Stimulated activated CD8-positive, alpha-beta memory T cell treated with anti-CD3 and anti-CD28 coated beads, Interleukin-15, amount 100 ng/mL, for 1 hour (primary cell): ENCODE data around the gene EML2.
"Not testable (repeated sequence)": the region's sequence is repeated elsewhere in the genome, so short reads cannot be mapped to it uniquely, and the experiment has no call there.

Experiments
- DNase-seq: peaks from one replicate; pipeline ENCODE4 v3.0.0-alpha.2; 2020; ENCODE audit warnings: low read depth

Gene EML2

GRCh38 chr19:45615795-45616703 is 23.1 kb downstream of the EML2 start:
- DNase-seq: peak; percentile 45

GRCh38 chr19:45615056-45615455 is 24.1 kb downstream of the EML2 start:
- DNase-seq: not testable (repeated sequence)

DNA sequence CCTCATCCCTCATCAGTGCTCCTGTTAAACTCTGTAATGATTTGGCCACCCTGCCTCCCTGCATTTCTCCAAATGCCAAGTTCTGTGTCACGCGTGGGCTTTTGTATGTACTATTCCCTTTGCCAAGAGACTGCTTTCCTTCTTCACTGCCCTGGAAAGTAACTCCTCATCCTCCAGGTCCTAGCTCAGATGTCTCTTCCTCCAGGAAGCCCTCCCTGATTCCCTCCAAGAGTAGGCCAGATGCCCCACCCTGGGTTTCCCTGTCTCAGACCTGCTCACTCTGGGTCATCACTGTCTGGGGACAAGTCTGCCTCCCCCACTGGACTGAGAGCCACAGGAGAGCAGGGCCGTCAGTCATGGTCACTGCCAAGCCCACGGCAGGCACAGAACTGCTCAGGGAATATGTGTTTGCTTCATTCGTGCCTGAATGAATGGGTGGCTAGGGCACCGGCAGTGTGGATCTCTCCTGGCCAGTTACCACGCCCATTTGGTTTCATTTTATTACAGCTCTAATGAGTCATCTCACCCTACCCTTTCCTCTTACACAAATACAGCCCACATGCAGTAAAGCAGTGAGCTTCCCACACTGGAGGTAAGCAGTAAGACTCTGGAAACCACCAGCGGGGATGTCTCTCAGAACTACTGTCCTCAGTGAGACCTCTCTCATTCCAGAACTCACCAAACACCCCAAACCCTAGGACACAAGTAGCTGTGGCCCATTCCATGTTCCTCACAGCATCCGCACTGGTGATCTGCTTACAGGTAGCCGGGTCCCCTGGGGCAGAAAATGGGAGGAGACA is 25.1 kb downstream of the EML2 start:
- DNase-seq: no peak

GRCh38 chr19:45608948-45609347 is 30.2 kb downstream of the EML2 start:
- DNase-seq: no peak

DNA sequence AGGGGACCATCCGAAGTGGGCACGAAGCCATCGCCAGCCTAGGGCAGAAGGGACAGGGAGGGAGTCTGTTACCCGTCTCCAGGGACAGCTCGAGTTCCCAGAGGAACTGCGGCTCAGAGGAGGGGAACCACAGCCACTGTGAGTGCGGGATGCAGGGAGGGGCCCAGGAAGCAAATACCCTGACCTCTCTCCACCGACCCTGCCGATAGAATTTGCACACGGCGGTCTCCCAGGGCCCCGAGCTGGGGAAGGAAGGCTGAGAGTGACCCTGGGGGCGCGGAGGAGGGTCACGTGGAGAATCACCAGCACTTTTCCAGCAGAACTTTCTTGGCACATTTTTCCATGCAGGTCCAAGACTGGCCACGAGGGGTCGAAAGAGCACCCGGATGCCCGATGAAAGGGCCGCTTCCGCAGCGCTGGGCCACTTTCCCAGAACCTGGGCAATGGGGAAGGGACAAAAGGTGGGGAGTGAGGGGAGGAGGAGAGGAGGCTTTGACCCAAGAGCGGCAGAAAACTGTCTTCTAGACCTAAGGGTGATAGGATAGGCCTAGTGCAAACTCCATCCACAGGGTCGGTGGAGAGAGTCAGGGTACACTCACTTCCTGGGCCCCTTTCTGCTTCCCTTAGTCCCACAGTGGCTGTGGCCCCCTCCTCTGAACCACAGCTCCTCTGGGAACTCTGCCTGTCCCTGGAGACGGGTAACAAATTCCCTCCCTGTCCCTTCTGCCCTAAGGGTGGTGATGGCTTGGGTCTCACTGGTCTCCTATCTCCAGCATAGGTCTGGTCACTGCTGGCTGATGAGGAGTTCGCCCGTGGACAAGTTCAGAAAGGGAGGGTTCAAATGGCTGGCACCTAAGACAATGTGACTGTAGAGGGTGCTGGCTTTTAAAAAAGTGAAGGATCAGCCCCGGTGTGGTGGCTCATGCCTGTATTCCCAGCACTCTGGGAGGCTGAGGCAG is 31.8 kb downstream of the EML2 start:
- no peak for DNase-seq

- DNase-seq: no peak
Measured at GRCh38 chr19:45601524-45602374, 37.4 kb downstream of the EML2 start, which contains the start of gene GPR4. TSS of gene GPR4 (minus strand) at chr19:45602212. CDS start at chr19:45591866, 10,346 bp downstream.

GRCh38 chr19:45601115-45601514 is 38.1 kb downstream of the EML2 start:
- DNase-seq: no peak

GRCh38 chr19:45600340-45600885 is 38.8 kb downstream of the EML2 start:
- DNase-seq: no peak

- no peak for DNase-seq
Measured at GRCh38 chr19:45599286-45599685, 39.9 kb downstream of the EML2 start.

DNA sequence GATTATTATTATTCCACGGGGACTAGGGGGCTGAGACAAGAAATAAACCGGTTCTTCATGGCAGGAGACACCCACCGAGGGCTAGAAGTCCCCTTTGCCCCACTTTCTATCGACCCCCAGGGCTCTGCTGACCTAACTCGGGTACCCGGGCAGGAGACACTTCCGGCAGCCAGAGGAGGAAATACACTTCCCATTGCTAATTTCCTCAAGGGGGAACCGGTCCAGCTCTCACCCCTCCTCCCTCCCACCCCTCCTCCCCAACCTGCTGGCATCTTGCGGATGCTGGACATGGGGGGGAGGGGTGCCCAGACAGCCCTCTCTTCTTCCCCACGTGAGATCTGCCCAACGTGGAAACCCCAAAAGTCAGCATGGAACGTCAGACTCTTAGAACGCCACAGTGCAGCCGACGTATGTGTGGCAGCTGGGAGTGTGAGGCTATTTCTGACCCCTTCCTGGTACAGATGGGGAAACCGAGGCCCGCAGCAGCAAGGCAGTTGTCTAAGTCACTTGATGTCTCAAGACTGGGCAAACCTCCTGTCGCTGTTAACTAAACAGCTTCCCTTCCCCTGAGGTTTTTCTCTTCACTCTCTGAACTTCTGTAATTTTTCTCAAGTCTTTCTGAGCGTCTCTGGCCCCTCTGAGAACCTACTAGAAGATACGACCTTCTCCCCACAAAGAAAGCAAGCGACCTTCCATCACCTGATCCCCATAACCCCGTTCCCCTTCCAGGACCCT is 40.8 kb downstream of the EML2 start:
- no peak for DNase-seq

GRCh38 chr19:45597425-45598111 is 41.6 kb downstream of the EML2 start:
- DNase-seq: no peak

DNA sequence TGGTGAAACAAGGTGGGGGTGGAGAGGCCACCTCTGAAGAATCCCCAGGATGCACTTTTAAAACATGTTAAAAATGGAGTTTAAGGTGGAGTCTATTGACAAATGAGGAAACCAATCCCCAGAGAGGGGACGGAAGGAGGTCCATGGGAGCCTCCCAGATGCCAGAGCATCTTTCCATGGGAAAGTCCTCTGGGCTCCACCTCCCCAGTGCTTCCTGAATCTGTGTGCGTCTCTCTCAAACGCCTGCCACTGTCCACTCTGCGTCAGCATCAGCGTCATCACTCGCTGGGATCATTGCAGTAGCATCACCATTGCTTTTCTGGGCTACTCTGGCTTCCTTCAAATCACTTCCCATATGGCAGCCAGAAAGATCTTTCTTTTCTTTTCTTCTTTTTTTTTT is 43.4 kb downstream of the EML2 start:
- no peak for DNase-seq

GRCh38 chr19:45593520-45593919 is 45.7 kb downstream of the EML2 start:
- DNase-seq: no peak

DNA sequence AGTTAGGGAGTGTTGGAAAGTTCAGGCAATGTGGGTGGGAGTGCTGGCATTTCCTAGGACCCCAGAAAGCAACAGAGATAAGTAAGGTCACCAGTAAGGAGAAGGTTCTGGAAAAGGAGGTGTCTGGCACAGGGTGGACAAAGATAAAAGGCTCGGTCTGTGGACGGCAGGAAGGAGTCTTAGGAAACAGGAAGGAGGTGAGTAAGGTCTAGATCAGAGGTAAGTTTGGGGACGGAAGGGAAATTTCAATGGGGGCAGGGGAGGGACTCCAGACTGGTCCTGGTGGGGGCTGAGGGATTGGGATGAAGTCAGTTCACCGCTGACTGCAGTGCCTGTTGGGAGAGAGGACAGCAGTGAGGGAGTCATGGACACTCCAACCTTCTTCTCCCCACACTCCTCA is 46.8 kb downstream of the EML2 start:
- DNase-seq: no peak

- DNase-seq: no peak
Measured at GRCh38 chr19:45591638-45592005, 47.6 kb downstream of the EML2 start.

DNA sequence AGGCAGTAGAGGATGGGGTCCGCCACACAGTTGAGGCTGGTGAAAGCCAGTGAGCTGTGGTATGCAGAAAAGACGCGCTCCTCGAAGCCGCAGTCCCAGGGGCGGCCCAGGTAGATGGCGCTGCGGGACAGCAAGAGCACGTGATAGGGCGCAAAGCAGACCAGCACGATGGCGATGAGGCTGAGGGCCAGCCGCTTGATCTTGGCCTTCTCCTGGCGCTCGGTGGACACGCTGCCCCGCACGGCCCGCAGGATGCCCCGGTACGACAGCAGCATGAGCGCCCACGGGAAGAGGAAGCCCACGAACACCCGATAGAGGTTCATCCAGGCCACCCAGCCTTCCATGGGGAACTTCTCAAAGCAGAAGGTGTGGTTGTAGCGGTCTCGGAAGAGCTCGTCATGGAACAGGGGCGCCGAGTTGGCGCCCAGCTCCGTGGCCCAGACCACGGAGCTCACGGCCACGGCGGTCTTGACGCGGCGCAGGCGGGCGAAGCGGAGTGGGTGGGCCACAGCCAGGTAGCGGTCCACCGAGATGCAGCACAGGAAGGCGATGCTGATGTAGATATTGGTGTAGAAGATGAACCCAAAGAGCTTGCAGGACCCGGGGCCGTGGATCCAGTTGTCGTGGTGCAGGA is 48.1 kb downstream of the EML2 start:
- DNase-seq: no peak

DNA sequence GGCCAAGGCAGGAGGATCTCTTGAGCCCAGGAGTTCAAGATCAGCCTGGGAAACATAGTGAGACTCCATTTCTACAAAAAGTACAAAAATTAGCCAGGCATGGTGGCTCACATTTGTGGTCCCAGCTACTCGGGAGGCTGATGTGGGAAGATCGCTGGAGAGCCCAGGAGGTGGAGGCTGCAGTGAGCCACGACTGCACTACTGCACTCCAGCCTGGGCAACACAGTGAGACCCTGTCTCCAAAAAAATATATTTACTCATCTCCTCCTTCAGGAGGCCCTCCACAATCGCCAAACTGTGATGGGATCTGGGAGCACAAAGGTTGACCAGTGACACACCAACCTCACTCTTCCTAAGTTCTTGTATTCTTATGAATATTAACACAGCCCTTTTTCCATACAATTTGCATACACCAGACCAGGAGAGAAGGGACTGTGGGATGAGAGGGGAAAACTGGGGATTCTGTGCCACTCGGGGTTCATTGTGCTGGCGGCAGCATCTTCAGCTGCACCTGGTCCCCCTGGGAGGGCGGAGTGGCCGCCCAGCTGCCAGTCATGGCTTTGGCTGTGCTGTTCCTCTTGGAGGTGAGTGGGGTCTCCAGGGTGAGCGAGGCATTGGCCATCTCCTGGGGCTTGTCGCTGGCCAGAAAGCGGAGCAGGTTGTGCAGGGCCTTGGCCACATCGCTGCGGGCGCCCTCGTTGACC is 48.7 kb downstream of the EML2 start:
- no peak for DNase-seq

GRCh38 chr19:45589768-45590167 is 49.4 kb downstream of the EML2 start:
- no peak for DNase-seq
